GM12801 (cell line): ENCODE measurements around the gene SLC4A5.

Experiments used
- CTCF ChIP-seq: IDR thresholded peaks from one replicate; pipeline ENCODE4 v1.5.1; 2011; ENCODE audit warnings: control low read depth; ENCODE audit not compliant: insufficient read length; ENCODE audit errors: extremely low read depth

The SLC4A5 gene

GRCh38 chr2:74242354-74243071 is 100.7 kb downstream of the SLC4A5 start:
- TF ChIP-seq CTCF = no peak

- no peak for TF ChIP-seq CTCF
Observed at GRCh38 chr2:74239346-74239745, 103.9 kb downstream of the SLC4A5 start.

GRCh38 chr2:74238879-74239278 is 104.3 kb downstream of the SLC4A5 start:
- no peak for TF ChIP-seq CTCF

- no peak for TF ChIP-seq CTCF
Observed at GRCh38 chr2:74235041-74235440, 108.2 kb downstream of the SLC4A5 start.

- no peak for TF ChIP-seq CTCF
Observed at GRCh38 chr2:74233648-74234047, 109.6 kb downstream of the SLC4A5 start.

- TF ChIP-seq CTCF = no peak
Observed at GRCh38 chr2:74232426-74232825, 110.8 kb downstream of the SLC4A5 start.

- TF ChIP-seq CTCF = no peak
Observed at GRCh38 chr2:74228772-74229171, 114.4 kb downstream of the SLC4A5 start.
